AG04450 (cell line): ENCODE results near the gene ANKHD1. TPM values are rescaled to one million over a fixed set of nuclear protein-coding genes. Genes with fewer than 3 reads are reported as not detected.
"Not testable (repeated sequence)": the region's sequence is repeated elsewhere in the genome, so short reads cannot be mapped to it uniquely, and the experiment has no call there.

Experiments
- CTCF ChIA-PET: fragments of 300-600, 350-600 bp; formaldehyde crosslinking; extraction: SDS; loops from one replicate; lab custom pipeline; 2022; ENCODE audit warnings: antibody characterized with exemption, inconsistent platforms; lab: Charles Lee
- POLR2A ChIA-PET: fragments of 350-600 bp; formaldehyde crosslinking; extraction: SDS; loops from one replicate; lab custom pipeline; 2021; ENCODE audit warnings: antibody characterized with exemption, inconsistent platforms; lab: Yijun Ruan, JAX
- DNase-seq: peaks from one replicate; pipeline ENCODE4 v3.0.0-alpha.2; 2011; ENCODE audit warnings: low read depth, low spot score
- H3K27ac ChIP-seq: one replicate; pipeline ENCODE4 v1.5.1; 2012; ENCODE audit warnings: low read depth, low read length, control low read depth
- H3K27me3 ChIP-seq: one replicate; pipeline ENCODE4 v1.6.0; 2012; ENCODE audit warnings: low read length; ENCODE audit not compliant: control insufficient read depth, insufficient read depth
- H3K4me3 ChIP-seq: 2 replicates; pipeline ENCODE4 v1.5.1; 2011; ENCODE audit warnings: mild to moderate bottlenecking, low read depth, low read length, control low read depth
- H3K9me3 ChIP-seq: 2 replicates; pipeline ENCODE4 v1.5.1; 2012; ENCODE audit warnings: low read length; ENCODE audit not compliant: control insufficient read depth, insufficient read depth
- CTCF ChIP-seq: IDR thresholded peaks from 2 replicates; pipeline ENCODE4 v1.5.1; 2011; ENCODE audit warnings: low read depth, low read length, control low read depth, inconsistent platforms
- polyA plus RNA-seq: library from polyadenylated mRNA; depleted of rRNA; stranded (reverse); fragments of >200 nt; gene quantifications from 2 replicates; pipeline ENCODE4 v1.2.3, GENCODE V29; 2011

The ANKHD1 gene
- polyA plus RNA-seq, 1 experiment, result 56.6 TPM

GRCh38 chr5:140423609-140424008, 22.0 kb downstream of the ANKHD1 start:
- H3K9me3 ChIP-seq, result no peaks in the 10 kb centered on the region
- DNase-seq, result no peak
- no peak overlapping the region for H3K27ac ChIP-seq
- H3K4me3 ChIP-seq, result no peak overlapping the region
- no peak for TF ChIP-seq CTCF
- ChIA-PET CTCF (interaction anchor here (1.8 kb wide), 1 partner anchor 51 kb away, joined by 6 read pairs; no protein-coding TSS in a partner anchor), POLR2A (no interaction called here)
- H3K27me3 ChIP-seq, result no peaks in the 10 kb centered on the region

- Histone ChIP-seq H3K27me3 (no peaks in the 10 kb centered on the region), H3K4me3 (no peak overlapping the region), H3K9me3 (no peaks in the 10 kb centered on the region), H3K27ac (no peak overlapping the region)
- no peak for TF ChIP-seq CTCF
- DNase-seq, result no peak
- CTCF ChIA-PET, result interaction anchor here (1.8 kb wide), 1 partner anchor 51 kb away, joined by 6 read pairs; no protein-coding TSS in a partner anchor
- POLR2A ChIA-PET, result no interaction called here
These were observed 22.5 kb downstream of the ANKHD1 start for GRCh38 chr5:140424135-140424534.

GRCh38 chr5:140427726-140428125, 26.1 kb downstream of the ANKHD1 start:
- H3K27me3 ChIP-seq, POLR2A ChIA-PET, DNase-seq, H3K9me3 ChIP-seq, H3K27ac ChIP-seq, CTCF ChIA-PET, H3K4me3 ChIP-seq: not testable (repeated sequence)

- H3K9me3 ChIP-seq, result no peaks in the 10 kb centered on the region
- no peak for DNase-seq
- POLR2A ChIA-PET, result no interaction called here
- no peak overlapping the region for H3K27ac ChIP-seq
- H3K4me3 ChIP-seq, result no peak overlapping the region
- CTCF ChIA-PET, result interaction anchor here (0.9 to 1.4 kb wide), 2 partner anchors 17 to 185 kb away, joined by 3 to 8 read pairs; no protein-coding TSS in a partner anchor
- no peak for TF ChIP-seq CTCF
- no peaks in the 10 kb centered on the region for H3K27me3 ChIP-seq
These were observed 28.1 kb downstream of the ANKHD1 start for GRCh38 chr5:140429724-140430123.

GRCh38 chr5:140432212-140432611, 30.6 kb downstream of the ANKHD1 start:
- TF ChIP-seq CTCF, result no peak
- ChIA-PET CTCF (no interaction called here), POLR2A (no interaction called here)
- DNase-seq, result no peak
- Histone ChIP-seq H3K27me3 (no peaks in the 10 kb centered on the region), H3K4me3 (no peak overlapping the region), H3K9me3 (no peaks in the 10 kb centered on the region), H3K27ac (no peak overlapping the region)
